Limb (tissue), 2 donors: ENCODE data around the gene TNS3.
"Not testable (repeated sequence)": the region's sequence is repeated elsewhere in the genome, so short reads cannot be mapped to it uniquely, and the experiment has no call there.

ENCODE experiments used
- DNase-seq, 2 donors: peaks; one replicate each; pipeline ENCODE4 v3.0.0-alpha.2; 2016; ENCODE audit errors: extremely low spot score in 2 of 2

TNS3 gene

GRCh38 chr7:47453093-47454061, 128.5 kb downstream of the TNS3 start:
- peak in 1 of 2 donors; percentile 52 for DNase-seq

- no peak for DNase-seq
These were observed 129.2 kb downstream of the TNS3 start for GRCh38 chr7:47452715-47453092.

GRCh38 chr7:47452295-47452694, 129.6 kb downstream of the TNS3 start:
- no peak for DNase-seq

GRCh38 chr7:47451851-47452205, 130.1 kb downstream of the TNS3 start:
- no peak for DNase-seq

- DNase-seq, result no peak
These were observed 131.9 kb downstream of the TNS3 start for GRCh38 chr7:47449810-47450590.

GRCh38 chr7:47448971-47449370, 132.9 kb downstream of the TNS3 start:
- DNase-seq, result no peak

- no peak for DNase-seq
These were observed 134.1 kb downstream of the TNS3 start for GRCh38 chr7:47447621-47448349.

GRCh38 chr7:47446871-47447466, 134.9 kb downstream of the TNS3 start:
- no peak for DNase-seq

GRCh38 chr7:47444376-47445098, 137.4 kb downstream of the TNS3 start:
- DNase-seq, result no peak

GRCh38 chr7:47443049-47443448, 138.9 kb downstream of the TNS3 start:
- no peak for DNase-seq

DNA sequence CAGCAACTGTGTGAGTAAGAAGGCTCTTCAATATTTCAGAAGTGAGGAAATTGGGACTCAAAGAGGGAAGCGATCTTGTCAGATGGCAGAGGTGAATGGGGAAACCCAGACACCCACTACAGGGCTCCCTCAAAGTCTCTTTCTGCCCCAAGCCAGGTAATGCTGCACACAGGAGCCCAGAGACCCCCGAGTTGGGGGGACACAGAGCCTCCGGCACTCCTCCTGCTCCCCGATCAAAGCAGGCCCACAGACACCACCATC, 139.4 kb downstream of the TNS3 start:
- no peak for DNase-seq

DNA sequence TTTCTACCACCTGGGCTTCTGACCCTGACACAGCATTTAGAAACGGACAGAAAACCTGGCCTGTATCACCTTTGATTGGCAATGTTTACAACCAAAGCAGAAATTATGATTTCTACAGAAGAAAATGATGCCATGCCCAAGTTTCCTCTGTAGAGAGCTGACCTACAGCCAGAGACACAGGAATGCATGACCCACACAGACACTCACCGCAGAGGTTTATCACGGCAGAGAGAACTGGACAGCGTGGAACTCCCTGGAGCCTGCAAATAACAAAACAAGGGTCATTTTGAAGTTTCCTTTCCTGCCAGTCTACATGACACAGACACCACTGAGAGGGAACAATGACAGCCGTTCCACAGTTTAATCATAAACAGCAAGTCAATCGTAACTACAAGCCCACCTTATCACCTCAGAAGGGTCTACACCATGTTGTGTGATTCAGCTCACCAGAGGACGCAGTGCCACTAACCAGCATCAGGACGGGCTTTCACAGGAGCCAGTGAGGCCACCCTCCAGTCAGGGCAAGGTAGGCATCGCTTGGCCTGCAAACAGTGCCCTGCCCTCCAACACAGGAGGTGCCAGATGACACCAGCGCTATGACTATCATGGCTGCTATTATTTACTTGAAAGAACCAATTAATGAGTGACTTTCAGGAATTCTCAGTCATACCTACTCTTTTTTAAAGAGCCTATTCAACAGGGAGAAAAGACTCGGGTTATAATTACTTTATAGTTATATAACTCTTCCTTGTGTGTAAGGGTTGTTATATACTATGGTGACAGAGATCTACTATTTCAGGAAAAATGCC, 139.9 kb downstream of the TNS3 start:
- DNase-seq, result no peak

- DNase-seq, result not testable (repeated sequence)
These were observed 140.9 kb downstream of the TNS3 start for GRCh38 chr7:47441048-47441447.

- DNase-seq, result no peak
These were observed 141.6 kb downstream of the TNS3 start for GRCh38 chr7:47440320-47440719.

GRCh38 chr7:47439181-47439667, 142.7 kb downstream of the TNS3 start:
- no peak for DNase-seq

- no peak for DNase-seq
These were observed 143.4 kb downstream of the TNS3 start for GRCh38 chr7:47438411-47439029.

DNA sequence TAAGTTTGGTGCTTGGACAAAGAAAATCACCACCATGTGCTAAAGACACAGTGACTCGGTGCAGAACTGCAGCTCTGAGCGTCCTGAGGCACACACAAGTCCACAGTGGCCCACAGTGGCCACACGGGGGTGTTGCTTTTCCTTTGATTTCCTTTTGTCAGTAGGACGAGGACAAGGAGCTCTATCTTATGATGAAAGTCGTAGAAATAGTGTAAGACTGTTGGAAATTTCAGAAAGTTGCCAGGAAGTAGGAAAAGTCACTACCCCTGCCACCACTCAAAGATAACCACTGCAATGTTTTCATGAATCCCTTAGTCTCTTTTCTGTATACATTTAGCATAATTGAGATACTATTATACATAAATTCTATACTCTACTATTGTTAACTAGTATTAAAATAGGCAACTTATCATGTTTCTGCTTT, 146.0 kb downstream of the TNS3 start:
- peak; percentile 59 to 65 for DNase-seq

- DNase-seq, result no peak
These were observed 148.4 kb downstream of the TNS3 start for GRCh38 chr7:47433564-47433895.

DNA sequence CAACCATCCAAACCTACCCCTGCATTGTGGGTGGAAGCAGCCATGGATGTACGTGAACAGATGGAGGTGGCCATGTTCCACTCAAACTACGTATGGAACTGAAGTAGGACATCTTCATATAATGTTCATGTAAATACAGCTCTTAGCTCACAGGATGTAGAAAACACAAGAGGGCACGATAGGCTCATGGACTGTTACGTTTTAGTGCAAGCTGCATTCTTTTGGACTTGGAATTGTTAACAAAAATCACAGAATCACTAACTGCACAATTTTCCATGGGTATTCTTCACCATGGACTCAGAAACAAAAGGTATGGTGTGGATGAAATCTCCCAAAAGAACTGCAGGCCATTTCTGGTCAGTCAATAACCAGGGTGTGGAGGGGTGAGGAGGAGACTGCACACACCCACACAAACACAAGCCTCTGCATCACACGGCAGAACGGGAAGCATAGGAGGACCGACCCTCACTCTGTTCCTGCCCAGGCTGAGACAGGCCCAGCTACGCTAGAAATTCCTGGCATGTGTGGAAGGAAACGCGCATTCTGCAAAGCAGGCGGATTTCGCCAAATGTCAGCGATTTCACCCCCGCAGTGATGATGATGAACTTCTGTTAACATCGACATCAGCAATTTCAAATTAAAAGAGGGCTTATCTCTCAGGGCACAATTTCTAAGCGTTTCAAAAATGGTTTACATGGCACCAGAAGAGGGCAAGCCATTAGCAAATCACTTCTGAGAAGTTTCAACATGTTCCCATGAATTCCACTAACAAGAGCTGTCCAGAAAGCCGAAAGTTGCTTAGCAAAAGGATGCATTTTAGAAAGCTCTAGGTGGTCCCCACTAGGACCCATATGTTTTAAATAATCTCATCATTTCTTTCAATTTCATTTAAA, 149.0 kb downstream of the TNS3 start:
- DNase-seq, result no peak
